GM21619 (cell line): ENCODE data around the gene EREG.
"Not testable (repeated sequence)": the region's sequence is repeated elsewhere in the genome, so short reads cannot be mapped to it uniquely, and the experiment has no call there.

Experiments used
- ATAC-seq: cut with Tn5 transposase; IDR thresholded peaks from one replicate; pipeline ENCODE4 v1.9.1; 2021; ENCODE audit not compliant: unreplicated experiment

Gene EREG

GRCh38 chr4:74387790-74388189 lies 22.8 kb downstream of the EREG start:
- no peak for ATAC-seq

- ATAC-seq = no peak
Observed at GRCh38 chr4:74389494-74389893, 24.5 kb downstream of the EREG start.

GRCh38 chr4:74390677-74391076 lies 25.7 kb downstream of the EREG start:
- ATAC-seq = no peak

GRCh38 chr4:74391346-74391745 lies 26.4 kb downstream of the EREG start:
- ATAC-seq = no peak

- ATAC-seq = no peak
Observed at GRCh38 chr4:74391890-74392475, 27.0 kb downstream of the EREG start.

- no peak for ATAC-seq
Observed at GRCh38 chr4:74394476-74395136, 29.7 kb downstream of the EREG start.

GRCh38 chr4:74395633-74396032 lies 30.7 kb downstream of the EREG start:
- no peak for ATAC-seq

GRCh38 chr4:74397748-74398426 lies 32.9 kb downstream of the EREG start:
- no peak for ATAC-seq

GRCh38 chr4:74398894-74399589 lies 34.1 kb downstream of the EREG start:
- not testable (repeated sequence) for ATAC-seq

GRCh38 chr4:74400395-74400794 lies 35.5 kb downstream of the EREG start:
- ATAC-seq = no peak

- peak; percentile 97 for ATAC-seq
Observed at GRCh38 chr4:74402692-74403456, 37.9 kb downstream of the EREG start.

- no peak for ATAC-seq
Observed at GRCh38 chr4:74407891-74408290, 42.9 kb downstream of the EREG start.

GRCh38 chr4:74408639-74409038 lies 43.7 kb downstream of the EREG start:
- no peak for ATAC-seq

GRCh38 chr4:74410272-74410671 lies 45.3 kb downstream of the EREG start:
- no peak for ATAC-seq

- no peak for ATAC-seq
Observed at GRCh38 chr4:74412225-74412624, 47.3 kb downstream of the EREG start.

GRCh38 chr4:74413265-74413664 lies 48.3 kb downstream of the EREG start:
- ATAC-seq = no peak

- no peak for ATAC-seq
Observed at GRCh38 chr4:74414149-74414809, 49.3 kb downstream of the EREG start.

GRCh38 chr4:74415602-74416300 lies 50.8 kb downstream of the EREG start:
- ATAC-seq = no peak

GRCh38 chr4:74418063-74418670 lies 53.2 kb downstream of the EREG start:
- no peak for ATAC-seq
